ENCODE data around the gene RPS6KA2. TPM values are rescaled to one million over a fixed set of nuclear protein-coding genes. Genes with fewer than 3 reads are reported as not detected.
A peak's percentile ranks its signal among the peaks of the same experiment; 100 is the strongest.

The RPS6KA2 gene
- total RNA-seq, 1 experiment from 2014 or later = 12.3 TPM

GRCh38 chr6:166375013-166375412 is 252.0 kb downstream of the RPS6KA2 start:
- no peak overlapping the region for H3K14ac ChIP-seq (ENCODE audit: insufficient read depth, low read length)
- no peak overlapping the region for H4K5ac ChIP-seq (ENCODE audit: insufficient read length, low read depth, low read length)
- no peak overlapping the region for H4K91ac ChIP-seq (ENCODE audit: insufficient read length, low read depth, low read length)
- H3K23me2 ChIP-seq (ENCODE audit: insufficient read length, low read depth, low read length, poor library complexity, severe bottlenecking) = no peaks in the 10 kb centered on the region
- H3K27ac Mint-ChIP-seq = 0 out of 7 replicates have a peak overlapping the region, but pooled peaks of 1 of the 3 experiments have one; percentile 45
- no peak overlapping the region for H2AK5ac ChIP-seq (ENCODE audit: insufficient read length, low read length)
- H3K27ac ChIP-seq (ENCODE audit: insufficient read length, low read depth, low read length) = no peak overlapping the region
- no peak overlapping the region for H4K8ac ChIP-seq (replicated peaks; ENCODE audit: insufficient read length, low read depth, low read length)
- H3K4me1 ChIP-seq (ENCODE audit: insufficient read depth, low read length) = peaks cover 4% of the 10 kb centered on the region; the same call in 1 of the 2 replicates
- H3K4ac ChIP-seq (ENCODE audit: low read depth, low read length) = no peak overlapping the region
- no peak overlapping the region for H3K4me2 ChIP-seq (ENCODE audit: insufficient read depth, insufficient read length, low read length)
- H4K20me1 ChIP-seq (ENCODE audit: control insufficient read depth, insufficient read depth, insufficient read length) = no peaks in the 10 kb centered on the region
- H3K27me3 Mint-ChIP-seq (ENCODE audit: low read depth) = no peaks in the 10 kb centered on the region
- no peak overlapping the region for H3K4me3 Mint-ChIP-seq
- no CpG with 5 or more reads among the region's 1 CpG for WGBS (ENCODE audit: extremely low coverage, insufficient read length, low lambda C conversion rate)
- no peak overlapping the region for H2BK12ac ChIP-seq (ENCODE audit: insufficient read length, low read depth, low read length)
- H2BK15ac ChIP-seq (ENCODE audit: low read depth, low read length) = no peak overlapping the region
- H2BK20ac ChIP-seq (ENCODE audit: low read depth, low read length, poor library complexity, severe bottlenecking) = no peak overlapping the region
- H3K56ac ChIP-seq (ENCODE audit: insufficient read length, low read depth, low read length) = no peak overlapping the region
- peaks cover 0 to 3% (median 2%) of the 10 kb centered on the region in 3 experiments; a peak in 1 of 7 replicates for H3K36me3 Mint-ChIP-seq (ENCODE audit: insufficient read depth in 1 of 3, low read depth in 3 of 3)
- no peaks in the 10 kb centered on the region for H3K9me3 Mint-ChIP-seq
- H3K79me2 ChIP-seq (ENCODE audit: insufficient read depth, low read length) = no peaks in the 10 kb centered on the region
- no peak overlapping the region for H3T11ph ChIP-seq (ENCODE audit: low read length)
- no peak for DNase-seq
- no peak overlapping the region for H3K23ac ChIP-seq (ENCODE audit: insufficient read length, low read depth, low read length)
- no peaks in the 10 kb centered on the region for H3K27me3 ChIP-seq (ENCODE audit: insufficient read depth, low read length)
- H3K18ac ChIP-seq (ENCODE audit: insufficient read length, low read depth, low read length) = no peak overlapping the region
- H2BK120ac ChIP-seq (ENCODE audit: low read depth, low read length, poor library complexity, severe bottlenecking) = no peak overlapping the region
- TF ChIP-seq CTCF (conservative IDR thresholded peaks at IDR 0.05) = no peak
- peaks cover 5 to 16% of the 10 kb centered on the region in 2 experiments for H3K4me1 Mint-ChIP-seq
- no peak overlapping the region for H2BK5ac ChIP-seq (ENCODE audit: insufficient read length, low read length)
- H3K9ac ChIP-seq (ENCODE audit: extremely low read depth, insufficient read length, low read length) = no peak overlapping the region
- H3K79me1 ChIP-seq (ENCODE audit: insufficient read depth, low read depth, low read length, poor library complexity, severe bottlenecking) = no peaks in the 10 kb centered on the region
- H2AFZ ChIP-seq (ENCODE audit: low read length) = no peak overlapping the region
- H3K9me3 ChIP-seq (ENCODE audit: control insufficient read depth, low read depth, low read length) = no peaks in the 10 kb centered on the region
